ENCODE measurements around the gene CFAP74. TPM values are rescaled to one million over a fixed set of nuclear protein-coding genes. Genes with fewer than 3 reads are reported as not detected.

The CFAP74 gene
- total RNA-seq, 2 experiments from 2014 or later, result 0.38 to 0.41 TPM

DNA sequence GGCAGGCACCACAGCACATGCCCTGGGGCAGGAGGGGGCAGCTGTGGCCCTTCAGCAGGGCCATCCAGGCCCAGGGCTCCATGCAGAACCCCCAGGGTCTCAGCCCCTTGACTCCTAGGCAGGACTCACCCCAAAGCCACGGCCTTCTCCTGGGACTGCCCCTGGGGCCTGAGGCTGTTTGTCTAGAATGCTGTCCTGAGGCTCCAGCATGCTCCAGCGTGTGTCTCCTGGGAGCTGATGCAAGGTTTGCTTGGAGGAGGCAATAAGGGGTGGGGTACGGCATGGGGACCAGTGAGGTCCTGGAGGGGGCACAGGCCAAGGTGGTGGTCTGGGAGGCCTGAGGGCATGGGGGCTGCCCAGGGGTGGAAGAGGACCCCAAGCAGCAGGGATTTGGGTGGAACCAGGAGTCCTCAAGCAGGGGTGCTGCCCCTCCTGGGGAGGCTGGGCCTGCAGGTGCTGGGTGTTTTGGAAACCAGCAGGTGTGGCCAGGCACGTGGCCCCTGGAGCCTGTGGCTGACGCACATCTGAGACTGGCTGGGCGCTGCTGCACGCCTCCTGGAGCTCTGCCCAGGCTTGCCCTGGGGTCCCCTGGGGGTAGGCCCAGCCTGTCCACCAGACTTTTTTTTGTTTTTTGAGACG lies 96.4 kb downstream of the CFAP74 start:
- no peak for ATAC-seq
- POLR2A ChIA-PET, result interaction anchor here (1.2 to 1.7 kb wide), 3 partner anchors 9 to 18 kb away, joined by 3 to 6 read pairs (median 4); no protein-coding TSS in a partner anchor
- CTCF ChIA-PET, result interaction anchor here (1.3 to 5.4 kb wide), 9 partner anchors 11 to 137 kb away, joined by 4 to 80 read pairs (median 18); no protein-coding TSS in a partner anchor
- H3K27ac Mint-ChIP-seq, result no peak overlapping the region
- intact Hi-C loops (cut with micrococcal nuclease), result no loop called here
- H3K9me3 Mint-ChIP-seq, result no peaks in the 10 kb centered on the region
- TF ChIP-seq, protein P1, sequence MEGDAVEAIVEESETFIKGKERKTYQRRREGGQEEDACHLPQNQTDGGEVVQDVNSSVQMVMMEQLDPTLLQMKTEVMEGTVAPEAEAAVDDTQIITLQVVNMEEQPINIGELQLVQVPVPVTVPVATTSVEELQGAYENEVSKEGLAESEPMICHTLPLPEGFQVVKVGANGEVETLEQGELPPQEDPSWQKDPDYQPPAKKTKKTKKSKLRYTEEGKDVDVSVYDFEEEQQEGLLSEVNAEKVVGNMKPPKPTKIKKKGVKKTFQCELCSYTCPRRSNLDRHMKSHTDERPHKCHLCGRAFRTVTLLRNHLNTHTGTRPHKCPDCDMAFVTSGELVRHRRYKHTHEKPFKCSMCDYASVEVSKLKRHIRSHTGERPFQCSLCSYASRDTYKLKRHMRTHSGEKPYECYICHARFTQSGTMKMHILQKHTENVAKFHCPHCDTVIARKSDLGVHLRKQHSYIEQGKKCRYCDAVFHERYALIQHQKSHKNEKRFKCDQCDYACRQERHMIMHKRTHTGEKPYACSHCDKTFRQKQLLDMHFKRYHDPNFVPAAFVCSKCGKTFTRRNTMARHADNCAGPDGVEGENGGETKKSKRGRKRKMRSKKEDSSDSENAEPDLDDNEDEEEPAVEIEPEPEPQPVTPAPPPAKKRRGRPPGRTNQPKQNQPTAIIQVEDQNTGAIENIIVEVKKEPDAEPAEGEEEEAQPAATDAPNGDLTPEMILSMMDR (IDR thresholded peaks at IDR 0.05), result no peak
- DNase-seq, result peak; percentile 39
- H3K4me1 Mint-ChIP-seq (ENCODE audit: low read depth), result peaks cover 13% of the 10 kb centered on the region
- no peak overlapping the region for H3K4me3 Mint-ChIP-seq
- no peaks in the 10 kb centered on the region for H3K27me3 Mint-ChIP-seq
- H3K36me3 Mint-ChIP-seq (ENCODE audit: low read depth), result no peaks in the 10 kb centered on the region

- H3K36me3 Mint-ChIP-seq (ENCODE audit: low read depth), result no peaks in the 10 kb centered on the region
- intact Hi-C loops (cut with micrococcal nuclease), result no loop called here
- ATAC-seq (peak; percentile 41), DNase-seq (peak; percentile 80)
- no peaks in the 10 kb centered on the region for H3K27me3 Mint-ChIP-seq
- no peak overlapping the region for H3K27ac Mint-ChIP-seq
- H3K9me3 Mint-ChIP-seq, result no peaks in the 10 kb centered on the region
- TF ChIP-seq, protein P1 (IDR thresholded peaks at IDR 0.05), result peak; percentile 96
- ChIA-PET CTCF (interaction anchor here (0.5 to 5.4 kb wide), 33 partner anchors 11 to 300 kb away, joined by 3 to 80 read pairs (median 5); no protein-coding TSS in a partner anchor), POLR2A (interaction anchor here (0.6 to 1.7 kb wide), 7 partner anchors 11 to 182 kb away, joined by 3 to 5 read pairs (median 3); partner anchors contain the start of gene CDK11A)
- H3K4me1 Mint-ChIP-seq (ENCODE audit: low read depth), result peaks cover 13% of the 10 kb centered on the region
- H3K4me3 Mint-ChIP-seq, result peak overlapping the region; percentile 14
Observed at GRCh38 chr1:1906185-1907097, 97.1 kb downstream of the CFAP74 start.

- ChIA-PET CTCF (no interaction called here), POLR2A (no interaction called here)
- TF ChIP-seq, protein P1 (IDR thresholded peaks at IDR 0.05), result no peak
- ATAC-seq, result no peak
- no peak for DNase-seq
- intact Hi-C loops (cut with micrococcal nuclease), result no loop called here
- Mint-ChIP-seq H3K36me3 (ENCODE audit: low read depth) (no peaks in the 10 kb centered on the region), H3K9me3 (no peaks in the 10 kb centered on the region), H3K4me3 (no peak overlapping the region), H3K27ac (no peak overlapping the region), H3K27me3 (peaks cover 2% of the 10 kb centered on the region), H3K4me1 (ENCODE audit: low read depth) (peaks cover 11% of the 10 kb centered on the region)
Observed at GRCh38 chr1:1903224-1903623, 100.4 kb downstream of the CFAP74 start.

- no peak overlapping the region for H3K27ac Mint-ChIP-seq
- H3K36me3 Mint-ChIP-seq (ENCODE audit: low read depth), result no peaks in the 10 kb centered on the region
- no peak overlapping the region for H3K4me3 Mint-ChIP-seq
- ChIA-PET POLR2A (interaction anchor here (0.7 to 1.1 kb wide), 2 partner anchors 17 to 40 kb away, joined by 3 to 4 read pairs; no protein-coding TSS in a partner anchor), CTCF (no interaction called here)
- peaks cover 7% of the 10 kb centered on the region for H3K4me1 Mint-ChIP-seq (ENCODE audit: low read depth)
- DNase-seq, result no peak
- H3K27me3 Mint-ChIP-seq, result peaks cover 2% of the 10 kb centered on the region
- H3K9me3 Mint-ChIP-seq, result no peaks in the 10 kb centered on the region
- intact Hi-C loops (cut with micrococcal nuclease), result no loop called here
- TF ChIP-seq, protein P1 (IDR thresholded peaks at IDR 0.05), result no peak
- ATAC-seq, result no peak
Observed at GRCh38 chr1:1901641-1902294, 101.8 kb downstream of the CFAP74 start.

Measured in activated CD8-positive, alpha-beta T cell treated with anti-CD3 and anti-CD28 coated beads for 36 hours (primary cell).